H9 (cell line): ENCODE measurements around the gene STON2. TPM values are rescaled to one million over a fixed set of nuclear protein-coding genes. Genes with fewer than 3 reads are reported as not detected.

Source experiments
- DNase-seq: peaks from one replicate; pipeline ENCODE4 v3.0.0-alpha.2; 2017
- H2AFZ ChIP-seq: one replicate; pipeline ENCODE4 v1.6.1; 2013; ENCODE audit warnings: mild to moderate bottlenecking, low read length, control low read depth, moderate library complexity
- H2AK5ac ChIP-seq: 2 replicates; pipeline ENCODE4 v1.6.1; 2013; ENCODE audit warnings: low read length, control low read depth, mixed read lengths; ENCODE audit not compliant: insufficient read length
- H2BK120ac ChIP-seq: one replicate; pipeline ENCODE4 v1.6.1; 2013; ENCODE audit warnings: low read depth, mild to moderate bottlenecking, low read length, control low read depth, inconsistent platforms; ENCODE audit not compliant: poor library complexity, severe bottlenecking
- H2BK12ac ChIP-seq: 2 replicates; pipeline ENCODE4 v1.6.1; 2013; ENCODE audit warnings: low read length, control low read depth, mixed read lengths, low read depth; ENCODE audit not compliant: insufficient read length
- H2BK15ac ChIP-seq: 2 replicates; pipeline ENCODE4 v1.6.1; 2013; ENCODE audit warnings: low read depth, low read length, control low read depth
- H2BK20ac ChIP-seq: one replicate; pipeline ENCODE4 v1.6.1; 2013; ENCODE audit warnings: low read depth, mild to moderate bottlenecking, low read length, control low read depth, inconsistent platforms; ENCODE audit not compliant: poor library complexity, severe bottlenecking
- H2BK5ac ChIP-seq: 2 replicates; pipeline ENCODE4 v1.6.1; 2013; ENCODE audit warnings: low read length, control low read depth, mixed read lengths; ENCODE audit not compliant: insufficient read length
- H3K14ac ChIP-seq: 2 replicates; pipeline ENCODE4 v1.6.1; 2013; ENCODE audit warnings: low read length, control low read depth; ENCODE audit not compliant: insufficient read depth
- H3K18ac ChIP-seq: 2 replicates; pipeline ENCODE4 v1.6.1; 2013; ENCODE audit warnings: low read depth, mild to moderate bottlenecking, mixed read lengths, low read length, control low read depth; ENCODE audit not compliant: insufficient read length
- H3K23ac ChIP-seq: 2 replicates; pipeline ENCODE4 v1.6.1; 2013; ENCODE audit warnings: low read length, control low read depth, mixed read lengths, low read depth; ENCODE audit not compliant: insufficient read length
- H3K23me2 ChIP-seq: 2 replicates; pipeline ENCODE4 v1.6.1; 2013; ENCODE audit warnings: low read depth, mild to moderate bottlenecking, mixed read lengths, low read length, control low read depth; ENCODE audit not compliant: insufficient read length, poor library complexity, severe bottlenecking
- H3K27ac ChIP-seq: 2 replicates; pipeline ENCODE4 v1.5.1; 2013; ENCODE audit warnings: low read length, control low read depth, mixed read lengths, low read depth; ENCODE audit not compliant: insufficient read length
- H3K27me3 ChIP-seq: 2 replicates; pipeline ENCODE4 v1.6.1; 2013; ENCODE audit warnings: low read length, control low read depth, inconsistent platforms; ENCODE audit not compliant: insufficient read depth
- H3K4ac ChIP-seq: 2 replicates; pipeline ENCODE4 v1.6.1; 2013; ENCODE audit warnings: low read depth, mild to moderate bottlenecking, control low read depth, inconsistent platforms, low read length, moderate library complexity
- H3K4me1 ChIP-seq: 2 replicates; pipeline ENCODE4 v1.6.1; 2013; ENCODE audit warnings: low read length, control low read depth, inconsistent platforms; ENCODE audit not compliant: insufficient read depth
- H3K4me2 ChIP-seq: 2 replicates; pipeline ENCODE4 v1.6.1; 2013; ENCODE audit warnings: low read length, control low read depth, mixed read lengths; ENCODE audit not compliant: insufficient read length, insufficient read depth
- H3K56ac ChIP-seq: 2 replicates; pipeline ENCODE4 v1.6.1; 2013; ENCODE audit warnings: low read depth, mild to moderate bottlenecking, mixed read lengths, low read length, control low read depth; ENCODE audit not compliant: insufficient read length
- H3K79me1 ChIP-seq: 2 replicates; pipeline ENCODE4 v1.6.1; 2013; ENCODE audit warnings: low read depth, mild to moderate bottlenecking, moderate library complexity, low read length, control low read depth, inconsistent platforms; ENCODE audit not compliant: insufficient read depth, poor library complexity, severe bottlenecking
- H3K79me2 ChIP-seq: 2 replicates; pipeline ENCODE4 v1.6.1; 2013; ENCODE audit warnings: low read length, control low read depth, inconsistent platforms; ENCODE audit not compliant: insufficient read depth
- H3K9ac ChIP-seq: 2 replicates; pipeline ENCODE4 v1.6.1; 2013; ENCODE audit warnings: low read length, control low read depth, mixed read lengths; ENCODE audit not compliant: insufficient read length; ENCODE audit errors: extremely low read depth
- H3K9me3 ChIP-seq: one replicate; pipeline ENCODE4 v1.6.1; 2013; ENCODE audit warnings: low read depth, low read length, inconsistent platforms; ENCODE audit not compliant: control insufficient read depth
- H3T11ph ChIP-seq: one replicate; pipeline ENCODE4 v1.6.1; 2013; ENCODE audit warnings: mild to moderate bottlenecking, low read length, control low read depth, inconsistent platforms
- H4K20me1 ChIP-seq: one replicate; pipeline ENCODE4 v1.6.1; 2013; ENCODE audit not compliant: control insufficient read depth, insufficient read length, insufficient read depth
- H4K5ac ChIP-seq: 2 replicates; pipeline ENCODE4 v1.6.1; 2013; ENCODE audit warnings: low read depth, mild to moderate bottlenecking, mixed read lengths, low read length, control low read depth; ENCODE audit not compliant: insufficient read length
- H4K8ac ChIP-seq: replicated peaks from 2 replicates; pipeline ENCODE4 v1.6.1; 2013; ENCODE audit warnings: low read length, control low read depth, mixed read lengths, low read depth; ENCODE audit not compliant: insufficient read length
- H4K91ac ChIP-seq: 2 replicates; pipeline ENCODE4 v1.6.1; 2013; ENCODE audit warnings: low read depth, mild to moderate bottlenecking, moderate library complexity, mixed read lengths, low read length, control low read depth; ENCODE audit not compliant: insufficient read length
- H3K27ac Mint-ChIP-seq, 3 experiments: 2 replicates in 2 of 3; 3 replicates in 1 of 3; pipeline ENCODE4 v1.8.0; 2020 to 2021; ENCODE audit warnings: mixed read lengths in 3 of 3, mild to moderate bottlenecking in 1 of 3, moderate library complexity in 1 of 3
- H3K27me3 Mint-ChIP-seq: 2 replicates; pipeline ENCODE4 v1.8.0; 2021; ENCODE audit warnings: low read depth, mild to moderate bottlenecking, moderate library complexity, mixed read lengths
- H3K36me3 Mint-ChIP-seq, 3 experiments: 2 replicates in 2 of 3; 3 replicates in 1 of 3; pipeline ENCODE4 v1.8.0; 2020 to 2021; ENCODE audit warnings: low read depth in 3 of 3, mixed read lengths in 3 of 3; ENCODE audit not compliant: insufficient read depth in 1 of 3
- H3K4me1 Mint-ChIP-seq, 2 experiments: 2 replicates each; pipeline ENCODE4 v1.8.0; 2020; ENCODE audit warnings: mixed read lengths in 2 of 2
- H3K4me3 Mint-ChIP-seq, 2 experiments: 2 replicates in 1 of 2; 3 replicates in 1 of 2; pipeline ENCODE4 v1.8.0; 2020 to 2021; ENCODE audit warnings: mild to moderate bottlenecking in 2 of 2, mixed read lengths in 2 of 2, moderate library complexity in 1 of 2
- H3K9me3 Mint-ChIP-seq, 2 experiments: 2 replicates in 1 of 2; 3 replicates in 1 of 2; pipeline ENCODE4 v1.8.0; 2020; ENCODE audit warnings: mild to moderate bottlenecking in 2 of 2, mixed read lengths in 2 of 2, moderate library complexity in 1 of 2
- CTCF ChIP-seq: fragments of 200-600 bp; sonication (generic); conservative IDR thresholded peaks from 3 replicates; pipeline ENCODE4 v1.8.0; 2021; ENCODE audit warnings: antibody characterized with exemption, mild to moderate bottlenecking
- WGBS: extraction: QIAGEN DNeasy Blood & Tissue Kit; methylation state at CpG from one replicate; pipeline ENCODE4 v1.1.7; 2013; ENCODE audit warnings: missing lambda C conversion rate, low lambda C conversion rate, mixed read lengths; ENCODE audit not compliant: insufficient read length; ENCODE audit errors: extremely low coverage; 5-methylcytosine and 5-hydroxymethylcytosine counted together
- total RNA-seq: library from RNA; stranded (reverse); gene quantifications from 2 replicates; pipeline ENCODE4 v1.2.1, GENCODE V29; 2021

STON2 gene
- total RNA-seq, 1 experiment from 2014 or later: 62.9 TPM

- Histone ChIP-seq H4K20me1 (no peaks in the 10 kb centered on the region), H2BK120ac (no peak overlapping the region), H3K4me2 (no peak overlapping the region), H2BK15ac (no peak overlapping the region), H3K27ac (no peak overlapping the region), H3K18ac (no peak overlapping the region), H3K4me1 (no peaks in the 10 kb centered on the region), H2AFZ (no peak overlapping the region), H4K8ac (no peak overlapping the region), H2BK5ac (no peak overlapping the region), H3K4ac (no peak overlapping the region), H2BK20ac (no peak overlapping the region), H3K14ac (no peak overlapping the region), H3K79me2 (no peaks in the 10 kb centered on the region), H3K79me1 (no peaks in the 10 kb centered on the region), H3T11ph (no peak overlapping the region), H2BK12ac (no peak overlapping the region), H3K23ac (no peak overlapping the region), H3K27me3 (no peaks in the 10 kb centered on the region), H3K9me3 (no peaks in the 10 kb centered on the region), H3K9ac (no peak overlapping the region), H3K23me2 (no peaks in the 10 kb centered on the region), H4K5ac (no peak overlapping the region), H3K56ac (no peak overlapping the region), H4K91ac (no peak overlapping the region), H2AK5ac (no peak overlapping the region)
- no peak for DNase-seq
- TF ChIP-seq CTCF: no peak
- no peaks in the 10 kb centered on the region for H3K36me3 Mint-ChIP-seq
- no CpG with 5 or more reads among the region's 1 CpG for WGBS
- peaks cover 4 to 7% of the 10 kb centered on the region in 2 experiments; a peak in 2 of 4 replicates for H3K4me1 Mint-ChIP-seq
- no peaks in the 10 kb centered on the region for H3K27me3 Mint-ChIP-seq
- H3K4me3 Mint-ChIP-seq: no peak overlapping the region
- H3K27ac Mint-ChIP-seq: no peak overlapping the region
- H3K9me3 Mint-ChIP-seq: no peaks in the 10 kb centered on the region
Observed at GRCh38 chr14:81332725-81333124, 67.4 kb downstream of the STON2 start.
